IMR-90 (cell line): ENCODE data around the gene CCDC70. TPM values are rescaled to one million over a fixed set of nuclear protein-coding genes. Genes with fewer than 3 reads are reported as not detected.

ENCODE experiments used
- ATAC-seq: fragments of 200-7000 bp; cut with Tn5 transposase; 2 replicates; pipeline ENCODE4 v1.9.1; 2020; ENCODE audit warnings: low read depth, mild to moderate bottlenecking, moderate library complexity
- BruUV-seq: library from RNA; stranded (reverse); fragments of 400-500 nt; replicated peaks from 2 replicates; lab custom pipeline; 2021; lab: Mats Ljungman, UMichigan
- CTCF ChIA-PET: fragments of 300-600 bp; formaldehyde crosslinking; extraction: SDS; loops from one replicate; lab custom pipeline; 2021; ENCODE audit warnings: antibody characterized with exemption; lab: Yijun Ruan, JAX
- POLR2A ChIA-PET: fragments of 300-600 bp; sonication (Branson Sonifier 250); formaldehyde crosslinking; loops from one replicate; lab custom pipeline; 2022; ENCODE audit warnings: antibody characterized with exemption; ENCODE audit not compliant: unreplicated experiment; lab: Charles Lee
- DNase-seq: peaks from one replicate; pipeline ENCODE4 v3.0.0; 2013
- H2AFZ ChIP-seq: replicated peaks from 2 replicates; pipeline ENCODE3; 2013; ENCODE audit warnings: low read length, mild to moderate bottlenecking; ENCODE audit not compliant: poor library complexity
- H2AK5ac ChIP-seq: 2 replicates; pipeline ENCODE4 v1.6.1; 2013; ENCODE audit warnings: low read depth, low read length, inconsistent platforms
- H2AK9ac ChIP-seq: replicated peaks from 2 replicates; pipeline ENCODE3; 2013; ENCODE audit warnings: mild to moderate bottlenecking, low read depth, low read length, moderate library complexity; ENCODE audit not compliant: poor library complexity
- H2BK120ac ChIP-seq: 2 replicates; pipeline ENCODE4 v1.6.1; 2013; ENCODE audit warnings: low read depth, low read length, inconsistent platforms
- H2BK15ac ChIP-seq: 3 replicates; pipeline ENCODE4 v1.6.1; 2013; ENCODE audit warnings: low read depth, low read length, inconsistent platforms
- H2BK20ac ChIP-seq: 2 replicates; pipeline ENCODE4 v1.6.1; 2013; ENCODE audit warnings: low read depth, mild to moderate bottlenecking, inconsistent platforms, low read length, moderate library complexity
- H2BK5ac ChIP-seq: 2 replicates; pipeline ENCODE4 v1.6.1; 2013; ENCODE audit warnings: mild to moderate bottlenecking, low read depth, low read length, inconsistent platforms; ENCODE audit not compliant: poor library complexity, severe bottlenecking
- H3K14ac ChIP-seq: replicated peaks from 2 replicates; pipeline ENCODE4 v1.6.1; 2013; ENCODE audit warnings: low read depth, low read length, inconsistent platforms
- H3K18ac ChIP-seq: 2 replicates; pipeline ENCODE4 v1.6.1; 2013; ENCODE audit warnings: low read depth, low read length, control low read depth
- H3K23ac ChIP-seq: 2 replicates; pipeline ENCODE4 v1.6.1; 2013; ENCODE audit warnings: low read depth, low read length, inconsistent platforms
- H3K27ac ChIP-seq: 2 replicates; pipeline ENCODE4 v1.5.1; 2013; ENCODE audit warnings: mild to moderate bottlenecking, control low read depth, low read length; ENCODE audit not compliant: insufficient read depth
- H3K27me3 ChIP-seq: 2 replicates; pipeline ENCODE4 v1.6.1; 2013; ENCODE audit warnings: low read length; ENCODE audit not compliant: control insufficient read depth, insufficient read depth
- H3K36me3 ChIP-seq: 2 replicates; pipeline ENCODE4 v1.6.1; 2013; ENCODE audit warnings: low read length, mixed read lengths; ENCODE audit not compliant: control insufficient read depth, insufficient read depth
- H3K4ac ChIP-seq: 2 replicates; pipeline ENCODE4 v1.6.1; 2013; ENCODE audit warnings: low read depth, low read length, inconsistent platforms
- H3K4me1 ChIP-seq: 2 replicates; pipeline ENCODE4 v1.6.1; 2013; ENCODE audit warnings: low read length, mixed read lengths; ENCODE audit not compliant: control insufficient read depth, insufficient read depth
- H3K4me2 ChIP-seq: 2 replicates; pipeline ENCODE4 v1.6.1; 2013; ENCODE audit warnings: low read depth, mild to moderate bottlenecking, control low read depth, low read length, moderate library complexity
- H3K4me3 ChIP-seq: 2 replicates; pipeline ENCODE4 v1.5.1; 2013; ENCODE audit warnings: low read depth, mild to moderate bottlenecking, control low read depth, low read length, moderate library complexity; ENCODE audit not compliant: insufficient read depth
- H3K56ac ChIP-seq: 2 replicates; pipeline ENCODE4 v1.6.1; 2013; ENCODE audit warnings: low read length, inconsistent platforms; ENCODE audit not compliant: insufficient read depth; ENCODE audit errors: extremely low read depth
- H3K79me1 ChIP-seq, 2 experiments: 2 replicates each; pipeline ENCODE4 v1.6.1; 2013; ENCODE audit warnings: low read length in 2 of 2, inconsistent platforms in 1 of 2, low read depth in 1 of 2
- H3K9ac ChIP-seq: 2 replicates; pipeline ENCODE4 v1.6.1; 2013; ENCODE audit warnings: low read depth, low read length, control low read depth
- H3K9me1 ChIP-seq: 2 replicates; pipeline ENCODE4 v1.6.1; 2013; ENCODE audit warnings: low read length, inconsistent platforms; ENCODE audit not compliant: insufficient read depth
- H3K9me3 ChIP-seq: 2 replicates; pipeline ENCODE4 v1.6.1; 2013; ENCODE audit warnings: low read length; ENCODE audit not compliant: control insufficient read depth, insufficient read depth
- H4K20me1 ChIP-seq: 2 replicates; pipeline ENCODE4 v1.6.1; 2013; ENCODE audit warnings: low read length, inconsistent platforms; ENCODE audit not compliant: insufficient read depth
- H4K5ac ChIP-seq: 2 replicates; pipeline ENCODE4 v1.6.1; 2013; ENCODE audit warnings: mild to moderate bottlenecking, low read depth, low read length, control low read depth
- H4K8ac ChIP-seq, 2 experiments: 2 replicates each; pipeline ENCODE4 v1.6.1; 2013; ENCODE audit warnings: low read depth in 2 of 2, low read length in 2 of 2, control low read depth in 1 of 2, inconsistent platforms in 1 of 2
- H4K91ac ChIP-seq: 2 replicates; pipeline ENCODE4 v1.6.1; 2013; ENCODE audit warnings: low read depth, low read length, inconsistent platforms; ENCODE audit not compliant: insufficient read depth
- CEBPB ChIP-seq: IDR thresholded peaks from 2 replicates; pipeline ENCODE4 v1.6.1; 2012; ENCODE audit warnings: low read depth, low read length, improper control_type of control experiment
- RFX5 ChIP-seq: IDR thresholded peaks from 2 replicates; pipeline ENCODE4 v1.8.0; 2012; ENCODE audit warnings: low read depth, mild to moderate bottlenecking, low read length, moderate library complexity
- WGBS, 2 experiments: methylation state at CpG; one replicate each; pipeline versions ENCODE4 v1.1.5 to v1.1.7; 2013; ENCODE audit warnings: missing lambda C conversion rate in 2 of 2; ENCODE audit not compliant: insufficient read length in 1 of 2; ENCODE audit errors: extremely low coverage in 2 of 2; 5-methylcytosine and 5-hydroxymethylcytosine counted together
- dilution Hi-C: fragments of 300-500 bp; cut with HindIII; formaldehyde crosslinking; loops from one replicate; pipeline ENCODE4 v1.14.3; 2018; ENCODE audit warnings: low sequenced_read_pairs; ENCODE audit not compliant: unreplicated experiment
- in situ Hi-C: fragments of 300-500 bp; cut with MboI; formaldehyde crosslinking; loops from 3 replicates; pipeline ENCODE4 v1.14.3; 2019; ENCODE audit warnings: low sequenced_read_pairs, inconsistent platforms, mixed read lengths
- intact Hi-C: fragments of 100-400 bp; cut with micrococcal nuclease; formaldehyde crosslinking; loops from 2 replicates; pipeline ENCODE4 v1.10.0; 2022
- polyA plus RNA-seq, 3 experiments: library from polyadenylated mRNA; depleted of rRNA; stranded (reverse); fragments of >200 nt; gene quantifications; 2 replicates each; pipeline ENCODE4 v1.2.3, GENCODE V29; 2012; ENCODE audit warnings: low replicate concordance in 1 of 3
- total RNA-seq: library from RNA; depleted of rRNA; stranded (reverse); fragments of >200 nt; gene quantifications from 2 replicates; pipeline ENCODE4 v1.2.3, GENCODE V29; 2012

CCDC70 gene
- total and polyA plus RNA-seq, 2 of the 4 experiments (the other 2 are of a cell fraction), result not detected

- no CpG with 5 or more reads among the region's 4 CpGs for WGBS, 2 experiments
- no peak overlapping the region for H3K4ac ChIP-seq
- no peaks in the 10 kb centered on the region for H3K9me3 ChIP-seq
- ChIA-PET CTCF (interaction anchor here (0.7 kb wide), 1 partner anchor 10 kb away, joined by 4 read pairs; no protein-coding TSS in a partner anchor), POLR2A (no interaction called here)
- H3K14ac ChIP-seq, result no peak overlapping the region
- no peaks in the 10 kb centered on the region for H4K20me1 ChIP-seq
- peaks cover 2% of the 10 kb centered on the region for H3K4me1 ChIP-seq
- H2AK5ac ChIP-seq, result no peak overlapping the region
- H2AFZ ChIP-seq, result no peak overlapping the region
- H4K8ac ChIP-seq, result no peak overlapping the region
- H3K4me3 ChIP-seq, result no peak overlapping the region
- ATAC-seq (peak; percentile 31; the same call in 1 of the 2 replicates), DNase-seq (peak; percentile 67)
- BruUV-seq, result no TSS peak
- H3K4me2 ChIP-seq, result no peak overlapping the region
- H2BK120ac ChIP-seq, result peak overlapping the region; percentile 92; the same call in 1 of the 2 replicates
- H3K18ac ChIP-seq, result no peak overlapping the region
- H4K91ac ChIP-seq, result no peak overlapping the region
- H2AK9ac ChIP-seq, result peak overlapping the region; percentile 21
- no peak overlapping the region for H2BK15ac ChIP-seq
- H4K5ac ChIP-seq, result no peak overlapping the region
- peak overlapping the region; percentile 94; the same call in 1 of the 2 replicates for H2BK20ac ChIP-seq
- no peaks in the 10 kb centered on the region for H3K36me3 ChIP-seq
- dilution Hi-C loops (no loop called here), in situ Hi-C loops (no loop called here), intact Hi-C loops (no loop called here)
- H3K9ac ChIP-seq, result no peak overlapping the region
- no peaks in the 10 kb centered on the region for H3K79me1 ChIP-seq
- H3K56ac ChIP-seq, result peak overlapping the region; percentile 45; the same call in 1 of the 2 replicates
- peaks cover 8% of the 10 kb centered on the region for H3K27me3 ChIP-seq
- TF ChIP-seq CEBPB (peak; percentile 64), RFX5 (no peak)
- peak overlapping the region; percentile 16 for H2BK5ac ChIP-seq
- H3K23ac ChIP-seq, result no peak overlapping the region
- H3K27ac ChIP-seq, result no peak overlapping the region
- peaks cover 4% of the 10 kb centered on the region; the same call in 1 of the 2 replicates for H3K9me1 ChIP-seq
Observed at GRCh38 chr13:51848674-51849073, 13.1 kb upstream of the CCDC70 start.
